Endothelial cell of umbilical vein (primary cell): ENCODE results near the gene VPS41. TPM values are rescaled to one million over a fixed set of nuclear protein-coding genes. Genes with fewer than 3 reads are reported as not detected.

ENCODE experiments used
- BruUV-seq: library from RNA; stranded (reverse); fragments of 400-500 nt; replicated peaks from 2 replicates; lab custom pipeline; 2021; lab: Mats Ljungman, UMichigan
- CTCF ChIA-PET: fragments of 300-600, 350-600 bp; sonication (Branson Sonifier 250); formaldehyde crosslinking; loops from one replicate; lab custom pipeline; 2021; ENCODE audit warnings: antibody characterized with exemption, inconsistent platforms; lab: Charles Lee
- POLR2A ChIA-PET: fragments of 300-600, 350-600 bp; sonication (Branson Sonifier 250); formaldehyde crosslinking; loops from one replicate; lab custom pipeline; 2021; ENCODE audit warnings: antibody characterized with exemption, inconsistent platforms; lab: Charles Lee
- DNase-seq: peaks from one replicate; pipeline ENCODE4 v3.0.0-alpha.2; 2011; ENCODE audit warnings: low read depth, low spot score
- FAIRE-seq: peaks from 2 replicates; lab custom pipeline; 2011; peaks lifted over from hg19 to GRCh38; lab: Jason Lieb, UNC
- H2AFZ ChIP-seq: 2 replicates; pipeline ENCODE4 v1.6.0; 2012; ENCODE audit warnings: low read depth, low read length, control low read depth, inconsistent platforms
- H3K27ac ChIP-seq: 2 replicates; pipeline ENCODE4 v1.5.1; 2011; ENCODE audit warnings: low read depth, mild to moderate bottlenecking, control low read depth, low read length, moderate library complexity; ENCODE audit not compliant: insufficient read depth
- H3K27me3 ChIP-seq, 2 experiments: 2 replicates each; pipeline versions ENCODE4 v1.6.0 to v1.6.1; 2011; ENCODE audit warnings: low read length in 2 of 2, mixed read lengths in 1 of 2; ENCODE audit not compliant: control insufficient read depth in 2 of 2, insufficient read depth in 2 of 2
- H3K36me3 ChIP-seq, 2 experiments: 2 replicates in 1 of 2; 3 replicates in 1 of 2; pipeline ENCODE4 v1.5.1; 2011; ENCODE audit warnings: low read length in 2 of 2, mild to moderate bottlenecking in 1 of 2, moderate library complexity in 1 of 2; ENCODE audit not compliant: control insufficient read depth in 2 of 2, insufficient read depth in 2 of 2; ENCODE audit errors: extremely low read depth in 1 of 2
- H3K4me1 ChIP-seq: 3 replicates; pipeline ENCODE4 v1.5.1; 2011; ENCODE audit warnings: mild to moderate bottlenecking, low read length; ENCODE audit not compliant: control insufficient read depth, insufficient read depth; ENCODE audit errors: extremely low read depth
- H3K4me2 ChIP-seq: 2 replicates; pipeline ENCODE4 v1.6.1; 2011; ENCODE audit warnings: low read length, control low read depth, mixed read lengths; ENCODE audit not compliant: insufficient read depth
- H3K4me3 ChIP-seq, 3 experiments: fragments of 200-600 bp in 1 of 3; sonication (generic), shearing (Covaris generic) in 1 of 3; replicated peaks in 1 of 3; 2 replicates each; pipeline ENCODE4 v1.5.1; 2011 to 2016; ENCODE audit warnings: control low read depth in 3 of 3, low read length in 3 of 3, mild to moderate bottlenecking in 2 of 3, inconsistent platforms in 1 of 3, low read depth in 1 of 3, moderate library complexity in 1 of 3; ENCODE audit not compliant: insufficient read depth in 1 of 3
- H3K79me2 ChIP-seq: 2 replicates; pipeline ENCODE4 v1.6.0; 2012; ENCODE audit warnings: low read length, inconsistent platforms; ENCODE audit not compliant: control insufficient read depth, insufficient read depth
- H3K9ac ChIP-seq: replicated peaks from 2 replicates; pipeline ENCODE3; 2011; ENCODE audit warnings: low read length, control low read depth; ENCODE audit not compliant: insufficient read depth; ENCODE audit errors: extremely low read depth
- H3K9me1 ChIP-seq: replicated peaks from 3 replicates; pipeline ENCODE4 v1.6.0; 2011; ENCODE audit warnings: mild to moderate bottlenecking, low read length; ENCODE audit not compliant: control insufficient read depth, insufficient read depth; ENCODE audit errors: extremely low read depth
- H3K9me3 ChIP-seq: replicated peaks from 2 replicates; pipeline ENCODE4 v1.5.1; 2012; ENCODE audit warnings: low read length, inconsistent platforms; ENCODE audit not compliant: control insufficient read depth, insufficient read depth
- H4K20me1 ChIP-seq: replicated peaks from 2 replicates; pipeline ENCODE3; 2011; ENCODE audit warnings: mild to moderate bottlenecking, low read length; ENCODE audit not compliant: control insufficient read depth, insufficient read depth; ENCODE audit errors: extremely low read depth
- CTCF ChIP-seq, 2 donors: IDR thresholded peaks; 1 replicate in 1 of 2; 2 replicates in 1 of 2; pipeline ENCODE4 v1.5.1; 2011; ENCODE audit warnings: low read length in 2 of 2, mild to moderate bottlenecking in 2 of 2, moderate library complexity in 2 of 2, control low read depth in 1 of 2, inconsistent platforms in 1 of 2, low read depth in 1 of 2; ENCODE audit not compliant: insufficient read depth in 1 of 2; ENCODE audit errors: extremely low read depth in 1 of 2
- EZH2 ChIP-seq: IDR thresholded peaks from 2 replicates; pipeline ENCODE4 v1.6.1; 2012; ENCODE audit warnings: borderline replicate concordance, low read depth, mild to moderate bottlenecking, moderate library complexity, low read length, inconsistent platforms; ENCODE audit not compliant: severe bottlenecking
- FOS ChIP-seq: IDR thresholded peaks from 2 replicates; pipeline ENCODE4 v1.6.1; 2011; ENCODE audit warnings: mild to moderate bottlenecking, low read length, moderate library complexity, borderline replicate concordance; ENCODE audit not compliant: insufficient read depth
- GATA2 ChIP-seq: IDR thresholded peaks from 2 replicates; pipeline ENCODE4 v1.7.0; 2011; ENCODE audit warnings: low read depth, mild to moderate bottlenecking, moderate library complexity, mixed read lengths, low read length; ENCODE audit not compliant: insufficient read length, insufficient read depth
- JUN ChIP-seq: IDR thresholded peaks from 2 replicates; pipeline ENCODE4 v1.6.1; 2011; ENCODE audit warnings: borderline replicate concordance, low read depth; ENCODE audit not compliant: insufficient read length, insufficient read depth
- MAX ChIP-seq: IDR thresholded peaks from 2 replicates; pipeline ENCODE4 v1.6.1; 2011; ENCODE audit not compliant: insufficient read depth, insufficient read length
- MYC ChIP-seq: IDR thresholded peaks from one replicate; pipeline ENCODE4 v1.6.1; 2011; ENCODE audit warnings: mild to moderate bottlenecking, low read depth, low read length
- POLR2A ChIP-seq: IDR thresholded peaks from 2 replicates; pipeline ENCODE4 v1.6.1; 2012; ENCODE audit warnings: low read depth, mild to moderate bottlenecking, control low read depth, low read length
- POLR2AphosphoS5 ChIP-seq: IDR thresholded peaks from 2 replicates; pipeline ENCODE4 v1.6.1; 2012; ENCODE audit warnings: low read depth, mild to moderate bottlenecking, control low read depth, low read length, moderate library complexity; ENCODE audit not compliant: insufficient read depth
- dilution Hi-C: fragments of 300-500 bp; cut with MboI; formaldehyde crosslinking; loops from one replicate; pipeline ENCODE4 v1.15.0; 2019; ENCODE audit warnings: low sequenced_read_pairs; ENCODE audit not compliant: extremely low pct_ligation_motif_present
- intact Hi-C: fragments of 100-400 bp; cut with micrococcal nuclease; formaldehyde crosslinking; loops from one replicate; pipeline ENCODE4 v1.10.0; 2022
- polyA plus RNA-seq, 4 experiments: library from polyadenylated mRNA; depleted of rRNA in 3 of 4; stranded (reverse) in 3 of 4; unstranded in 1 of 4; fragments of >200 nt; gene quantifications; 2 replicates each; pipeline versions ENCODE4 v1.2.1 to v1.2.3, GENCODE V29; 2011 to 2012; ENCODE audit warnings: missing spikeins in 1 of 4
- total RNA-seq: library from RNA; stranded (reverse); gene quantifications from 2 replicates; pipeline ENCODE4 v1.2.3, GENCODE V29; 2021

Gene VPS41
- total and polyA plus RNA-seq, 2 donors (not counting 3 experiments of a cell fraction or from before 2014, with no cell fraction given) = 14.3 to 79.8 TPM

- DNase-seq (no peak), FAIRE-seq (no peak)
- Histone ChIP-seq H3K36me3 (no peaks in the 10 kb centered on the region), H3K9me3 (no peaks in the 10 kb centered on the region), H3K27me3 (no peaks in the 10 kb centered on the region), H3K9me1 (no peaks in the 10 kb centered on the region), H3K4me3 (no peak overlapping the region), H3K27ac (no peak overlapping the region), H3K4me2 (no peak overlapping the region), H3K4me1 (peaks cover 6% of the 10 kb centered on the region), H2AFZ (no peak overlapping the region), H3K9ac (no peak overlapping the region), H4K20me1 (no peaks in the 10 kb centered on the region), H3K79me2 (no peaks in the 10 kb centered on the region)
- no peak for TF ChIP-seq MYC
- no peak for TF ChIP-seq MAX
- TF ChIP-seq GATA2 = no peak
- TF ChIP-seq POLR2AphosphoS5 = no peak
- no TSS peak for BruUV-seq
- dilution Hi-C loops (no loop called here), intact Hi-C loops (no loop called here)
- CTCF ChIA-PET = interaction anchor here (2.1 kb wide), 1 partner anchor 15 kb away, joined by 8 read pairs; no protein-coding TSS in a partner anchor
- POLR2A ChIA-PET = no interaction called here
These were observed 233.4 kb downstream of the VPS41 start for GRCh38 chr7:38675494-38676106.

- H2AFZ ChIP-seq = no peak overlapping the region
- no peaks in the 10 kb centered on the region for H3K27me3 ChIP-seq
- BruUV-seq = no TSS peak
- H3K9ac ChIP-seq = no peak overlapping the region
- TF ChIP-seq POLR2A (no peak), FOS (no peak), POLR2AphosphoS5 (no peak), EZH2 (no peak), MYC (no peak), GATA2 (no peak), CTCF (IDR thresholded peaks at IDR 0.05; ENCODE audit: extremely low read depth in 1 of 2, insufficient read depth in 1 of 2, low read depth in 1 of 2, low read length in 2 of 2) (no peak), JUN (no peak), MAX (no peak)
- CTCF ChIA-PET = interaction anchor here (2.1 kb wide), 1 partner anchor 14 kb away, joined by 8 read pairs; no protein-coding TSS in a partner anchor
- no peaks in the 10 kb centered on the region for H3K36me3 ChIP-seq
- no peaks in the 10 kb centered on the region for H3K79me2 ChIP-seq
- H3K9me3 ChIP-seq = no peaks in the 10 kb centered on the region
- H3K4me1 ChIP-seq = peaks cover 6% of the 10 kb centered on the region
- no peaks in the 10 kb centered on the region for H3K9me1 ChIP-seq
- intact Hi-C loops (no loop called here), dilution Hi-C loops (no loop called here)
- H3K4me3 ChIP-seq = no peak overlapping the region
- no peak overlapping the region for H3K27ac ChIP-seq
- DNase-seq (no peak), FAIRE-seq (no peak)
- H4K20me1 ChIP-seq = no peaks in the 10 kb centered on the region
- no peak overlapping the region for H3K4me2 ChIP-seq
- POLR2A ChIA-PET = no interaction called here
These were observed 234.5 kb downstream of the VPS41 start for GRCh38 chr7:38674513-38674912.
